Upper lobe of left lung (tissue), 4 donors: Measurements from ENCODE around the gene ARHGAP15.

Source experiments
- POLR2A ChIP-seq, 4 donors: fragments of 450-650 bp; IDR thresholded peaks; one replicate each; pipeline ENCODE4 v1.5.1; 2016 to 2017; ENCODE audit warnings: antibody characterized with exemption in 4 of 4, mild to moderate bottlenecking in 2 of 4
- TF ChIP-seq, protein P1 (sequence below), 6 experiments: fragments of 450-650 bp in 4 of 6; fragments of 200-600 bp in 2 of 6; sonication (generic) in 2 of 6; IDR thresholded peaks; one replicate each; pipeline ENCODE4 v1.5.1; 2016 to 2019; ENCODE audit warnings: antibody characterized with exemption in 6 of 6

DNA sequence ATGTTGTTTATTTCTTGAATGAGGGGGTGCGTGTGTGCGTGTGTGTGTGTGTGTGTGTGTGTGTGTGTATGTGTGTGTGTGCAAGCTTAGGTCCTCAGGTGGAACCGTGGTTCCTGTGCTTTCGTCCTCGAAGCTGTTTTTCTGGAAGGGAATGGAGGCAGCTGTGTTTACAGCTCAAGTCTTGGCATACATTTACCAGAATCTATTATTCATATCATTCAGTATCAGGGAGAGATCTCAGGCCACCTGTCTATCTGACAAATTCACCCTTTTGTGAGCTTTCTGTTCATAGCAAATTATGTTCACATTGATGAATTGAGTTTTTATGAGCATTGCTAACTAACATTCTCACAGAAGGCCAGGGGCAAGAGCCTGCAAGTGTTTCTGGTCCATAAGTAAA lies 550.4 kb downstream of the ARHGAP15 start:
- no peak for TF ChIP-seq POLR2A (IDR thresholded peaks at IDR 0.05)
- TF ChIP-seq, protein P1, sequence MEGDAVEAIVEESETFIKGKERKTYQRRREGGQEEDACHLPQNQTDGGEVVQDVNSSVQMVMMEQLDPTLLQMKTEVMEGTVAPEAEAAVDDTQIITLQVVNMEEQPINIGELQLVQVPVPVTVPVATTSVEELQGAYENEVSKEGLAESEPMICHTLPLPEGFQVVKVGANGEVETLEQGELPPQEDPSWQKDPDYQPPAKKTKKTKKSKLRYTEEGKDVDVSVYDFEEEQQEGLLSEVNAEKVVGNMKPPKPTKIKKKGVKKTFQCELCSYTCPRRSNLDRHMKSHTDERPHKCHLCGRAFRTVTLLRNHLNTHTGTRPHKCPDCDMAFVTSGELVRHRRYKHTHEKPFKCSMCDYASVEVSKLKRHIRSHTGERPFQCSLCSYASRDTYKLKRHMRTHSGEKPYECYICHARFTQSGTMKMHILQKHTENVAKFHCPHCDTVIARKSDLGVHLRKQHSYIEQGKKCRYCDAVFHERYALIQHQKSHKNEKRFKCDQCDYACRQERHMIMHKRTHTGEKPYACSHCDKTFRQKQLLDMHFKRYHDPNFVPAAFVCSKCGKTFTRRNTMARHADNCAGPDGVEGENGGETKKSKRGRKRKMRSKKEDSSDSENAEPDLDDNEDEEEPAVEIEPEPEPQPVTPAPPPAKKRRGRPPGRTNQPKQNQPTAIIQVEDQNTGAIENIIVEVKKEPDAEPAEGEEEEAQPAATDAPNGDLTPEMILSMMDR (IDR thresholded peaks at IDR 0.05): no peak
